GM12878 (cell line): Measurements from ENCODE around the gene USP2. TPM values are rescaled to one million over a fixed set of nuclear protein-coding genes. Genes with fewer than 3 reads are reported as not detected.

Experiments used
- ATAC-seq: fragments of 200-7000 bp; cut with Tn5 transposase; 3 replicates; pipeline ENCODE4 v1.9.1; 2020; ENCODE audit warnings: mild to moderate bottlenecking, moderate library complexity
- BruUV-seq: library from RNA; stranded (reverse); fragments of 400-500 nt; replicated peaks from 2 replicates; lab custom pipeline; 2021; lab: Mats Ljungman, UMichigan
- CTCF ChIA-PET: fragments of 300-600 bp; sonication (Branson Sonifier 250); formaldehyde crosslinking; extraction: SDS; loops from one replicate; lab custom pipeline; 2021; ENCODE audit warnings: inconsistent platforms; lab: Yijun Ruan, JAX
- POLR2A ChIA-PET: fragments of 350-600 bp; formaldehyde crosslinking; extraction: SDS; loops from one replicate; lab custom pipeline; 2021; ENCODE audit warnings: inconsistent platforms; lab: Charles Lee
- RAD21 ChIA-PET: fragments of 300-600 bp; sonication (Branson Sonifier 250); formaldehyde crosslinking; loops from one replicate; lab custom pipeline; 2023; ENCODE audit warnings: antibody characterized with exemption; ENCODE audit not compliant: unreplicated experiment; lab: Charles Lee
- SMC1A ChIA-PET: fragments of 300-600 bp; sonication (Branson Sonifier 250); formaldehyde crosslinking; loops from one replicate; lab custom pipeline; 2023; ENCODE audit not compliant: unreplicated experiment, uncharacterized antibody; lab: Charles Lee
- DNase-seq: peaks from one replicate; pipeline ENCODE4 v3.0.0-alpha.2; 2011; ENCODE audit warnings: low read depth, low spot score
- FAIRE-seq: peaks from 3 replicates; lab custom pipeline; 2011; peaks lifted over from hg19 to GRCh38; lab: Jason Lieb, UNC
- H2AFZ ChIP-seq: 2 replicates; pipeline ENCODE4 v1.6.0; 2011; ENCODE audit warnings: low read depth, low read length, control low read depth; ENCODE audit not compliant: control insufficient read depth
- H3K27ac ChIP-seq: 2 replicates; pipeline ENCODE4 v1.5.1; 2011; ENCODE audit warnings: control low read depth; ENCODE audit not compliant: control insufficient read depth, insufficient read depth
- H3K27me3 ChIP-seq, 2 experiments: replicated peaks in 1 of 2; 2 replicates each; pipeline versions ENCODE4 v1.6.0 to v1.6.1; 2011; ENCODE audit warnings: low read length in 1 of 2; ENCODE audit not compliant: control insufficient read depth in 2 of 2, insufficient read depth in 2 of 2
- H3K36me3 ChIP-seq, 2 experiments: 2 replicates each; pipeline ENCODE4 v1.5.1; 2011; ENCODE audit warnings: low read length in 1 of 2; ENCODE audit not compliant: control insufficient read depth in 2 of 2, insufficient read depth in 2 of 2
- H3K4me1 ChIP-seq: 2 replicates; pipeline ENCODE4 v1.6.1; 2011; ENCODE audit warnings: mild to moderate bottlenecking, low read length, moderate library complexity, mixed read lengths; ENCODE audit not compliant: control insufficient read depth, insufficient read depth
- H3K4me2 ChIP-seq: 2 replicates; pipeline ENCODE4 v1.6.0; 2011; ENCODE audit warnings: control low read depth; ENCODE audit not compliant: control insufficient read depth, insufficient read depth
- H3K4me3 ChIP-seq: fragments of 200-600 bp; sonication (generic); 2 replicates; pipeline ENCODE4 v1.5.1; 2016
- H3K79me2 ChIP-seq: 2 replicates; pipeline ENCODE4 v1.6.0; 2011; ENCODE audit warnings: low read length; ENCODE audit not compliant: control insufficient read depth, insufficient read depth
- H3K9ac ChIP-seq: 2 replicates; pipeline ENCODE4 v1.8.0; 2011; ENCODE audit warnings: low read length, control low read depth, mixed read lengths; ENCODE audit not compliant: control insufficient read depth, insufficient read depth
- H3K9me3 ChIP-seq: replicated peaks from 3 replicates; pipeline ENCODE4 v1.5.1; 2011; ENCODE audit warnings: mild to moderate bottlenecking, low read length; ENCODE audit not compliant: control insufficient read depth, insufficient read depth
- H4K20me1 ChIP-seq: 2 replicates; pipeline ENCODE4 v1.6.0; 2011; ENCODE audit not compliant: control insufficient read depth, insufficient read depth
- BCLAF1 ChIP-seq: fragments of 450-650 bp; IDR thresholded peaks from 2 replicates; pipeline ENCODE4 v1.6.1; 2017; ENCODE audit warnings: antibody characterized with exemption, mild to moderate bottlenecking, moderate library complexity
- BRCA1 ChIP-seq: IDR thresholded peaks from 2 replicates; pipeline ENCODE4 v1.6.1; 2011; ENCODE audit warnings: low read depth, low read length, improper control_type of control experiment
- CREB1 ChIP-seq: IDR thresholded peaks from 2 replicates; pipeline ENCODE4 v1.6.1; 2012; ENCODE audit warnings: low read depth, mild to moderate bottlenecking, inconsistent platforms
- IRF3 ChIP-seq: fragments of 450-650 bp; IDR thresholded peaks from 2 replicates; pipeline ENCODE4 v1.6.1; 2014; ENCODE audit warnings: mild to moderate bottlenecking
- MEF2B ChIP-seq: fragments of 450-650 bp; IDR thresholded peaks from 2 replicates; pipeline ENCODE4 v1.6.1; 2018; ENCODE audit warnings: mild to moderate bottlenecking, moderate library complexity; ENCODE audit not compliant: partially characterized antibody, poor library complexity, severe bottlenecking
- NFYA ChIP-seq: IDR thresholded peaks from 2 replicates; pipeline ENCODE4 v1.6.1; 2011; ENCODE audit warnings: low read depth, mild to moderate bottlenecking, low read length, improper control_type of control experiment, borderline replicate concordance
- PML ChIP-seq: IDR thresholded peaks from 2 replicates; pipeline ENCODE4 v1.6.1; 2012; ENCODE audit warnings: low read length, inconsistent platforms
- RCOR1 ChIP-seq: conservative IDR thresholded peaks from 2 replicates; pipeline ENCODE4 v1.6.1; 2012; ENCODE audit warnings: low read depth, low read length, improper control_type of control experiment
- SKIL ChIP-seq: fragments of 450-650 bp; IDR thresholded peaks from 2 replicates; pipeline ENCODE4 v1.6.1; 2017; ENCODE audit warnings: mild to moderate bottlenecking, low read depth, inconsistent platforms; ENCODE audit not compliant: poor library complexity, severe bottlenecking
- WGBS: methylation state at CpG from one replicate; pipeline ENCODE4 v1.1.6; 2016; ENCODE audit warnings: low lambda C conversion rate; ENCODE audit not compliant: insufficient replicate concordance, insufficient coverage; ENCODE audit errors: missing lambda C conversion rate; 5-methylcytosine and 5-hydroxymethylcytosine counted together
- in situ Hi-C: fragments of 300-500 bp; cut with MboI; formaldehyde crosslinking; loops from 9 replicates; pipeline ENCODE4 v1.14.3; 2018; ENCODE audit warnings: mixed read lengths
- intact Hi-C: fragments of 100-400 bp; cut with micrococcal nuclease; formaldehyde crosslinking; loops from one replicate; pipeline ENCODE4 v1.14.2; 2022; ENCODE audit not compliant: unreplicated experiment
- polyA plus RNA-seq, 11 experiments: library from polyadenylated mRNA; depleted of rRNA in 4 of 11; unstranded in 6 of 11; stranded (reverse) in 5 of 11; fragments of >200 nt; fragmentation: Nextera tagmentation in 4 of 11; fragmentation: Illumina TruSeq in 1 of 11; extraction: Ambion mirVana in 4 of 11; extraction: Trizol in 1 of 11; gene quantifications; 1 replicate in 1 of 11; 2 replicates in 10 of 11; pipeline versions ENCODE4 v1.2.1 to v1.2.3, GENCODE V29; 2011 to 2016; ENCODE audit warnings: inconsistent platforms in 2 of 11, missing spikeins in 2 of 11, low read depth in 1 of 11
- total RNA-seq, 4 experiments: library from RNA; depleted of rRNA in 3 of 4; stranded (reverse); fragments of >200 nt in 3 of 4; fragmentation: Illumina TruSeq in 1 of 4; extraction: Trizol in 1 of 4; gene quantifications; 2 replicates each; pipeline versions ENCODE4 v1.2.1 to v1.2.3, GENCODE V29; 2013 to 2021

USP2 gene
- total and polyA plus RNA-seq, 10 of the 15 experiments (the other 5 are each of a cell fraction or from before 2014, with no cell fraction given): 0.03 to 0.13 (median 0.06) TPM; not detected in 4

GRCh38 chr11:119415517-119415916 lies 34.0 kb upstream of the USP2 start:
- RAD21 ChIA-PET: interaction anchor here (1.5 kb wide), 1 partner anchor 59 kb away, joined by 4 read pairs; no protein-coding TSS in a partner anchor
- Histone ChIP-seq H3K36me3 (no peaks in the 10 kb centered on the region), H3K9ac (no peak overlapping the region), H3K4me2 (no peak overlapping the region), H3K4me1 (no peaks in the 10 kb centered on the region), H3K9me3 (peaks cover 2% of the 10 kb centered on the region; the same call in 1 of the 3 replicates), H4K20me1 (no peaks in the 10 kb centered on the region), H3K4me3 (no peak overlapping the region), H2AFZ (no peak overlapping the region), H3K27me3 (no peaks in the 10 kb centered on the region), H3K27ac (no peak overlapping the region), H3K79me2 (no peaks in the 10 kb centered on the region)
- intact Hi-C loops (no loop called here), in situ Hi-C loops (no loop called here)
- FAIRE-seq: no peak
- SMC1A ChIA-PET: no interaction called here
- CTCF ChIA-PET: interaction anchor here (0.7 to 1.3 kb wide), 2 partner anchors 59 to 693 kb away, joined by 3 read pairs; no protein-coding TSS in a partner anchor
- BruUV-seq: no TSS peak
- ATAC-seq: peak; percentile 24; the same call in 2 of the 3 replicates
- POLR2A ChIA-PET: no interaction called here
- no peak for DNase-seq
- 80% methylated on average over 3 of the region's 3 CpGs for WGBS
- TF ChIP-seq IRF3: no peak
- no peak for TF ChIP-seq PML
- no peak for TF ChIP-seq MEF2B
- TF ChIP-seq NFYA: no peak
- TF ChIP-seq BCLAF1: no peak
- no peak for TF ChIP-seq SKIL
- TF ChIP-seq RCOR1: no peak
- TF ChIP-seq CREB1: no peak
- TF ChIP-seq BRCA1: no peak
